A549 (cell line): Measurements from ENCODE around the gene PRKCQ.

Experiments used
- CEBPB ChIP-seq, 2 experiments: fragments of >200 bp in 1 of 2; sonication (Bioruptor Twin) in 1 of 2; formaldehyde crosslinking in 1 of 2; IDR thresholded peaks; 2 replicates each; pipeline ENCODE4 v1.6.1; 2012 to 2016
- CHD2 ChIP-seq: fragments of 150-350 bp; IDR thresholded peaks from 2 replicates; pipeline ENCODE4 v1.6.1; 2014; ENCODE audit warnings: low read length; ENCODE audit not compliant: partially characterized antibody
- CTCF ChIP-seq: fragments of >200 bp; sonication (Bioruptor Twin); formaldehyde crosslinking; IDR thresholded peaks from 3 replicates; pipeline ENCODE4 v1.5.1; 2016
- EP300 ChIP-seq, 2 experiments: fragments of >200 bp; sonication (Bioruptor Twin); formaldehyde crosslinking; IDR thresholded peaks; 2 replicates in 1 of 2; 3 replicates in 1 of 2; pipeline ENCODE4 v1.6.1; 2016 to 2017
- JUNB ChIP-seq: fragments of >200 bp; sonication (Bioruptor Twin); formaldehyde crosslinking; IDR thresholded peaks from 2 replicates; pipeline ENCODE4 v1.6.1; 2016
- MYC ChIP-seq: IDR thresholded peaks from 2 replicates; pipeline ENCODE4 v1.6.1; 2012; ENCODE audit warnings: mild to moderate bottlenecking, inconsistent platforms, low read length, improper control_type of control experiment, borderline replicate concordance
- NR3C1 ChIP-seq: fragments of >200 bp; sonication (Bioruptor Twin); formaldehyde crosslinking; IDR thresholded peaks from 3 replicates; pipeline ENCODE4 v1.6.1; 2017
- POLR2A ChIP-seq: IDR thresholded peaks from 2 replicates; pipeline ENCODE4 v1.6.1; 2012; ENCODE audit warnings: mild to moderate bottlenecking, low read length
- RARB ChIP-seq: fragments of 250-450 bp; sonication (Bioruptor Pico); IDR thresholded peaks from 2 replicates; pipeline ENCODE4 v1.8.0; 2021; ENCODE audit warnings: mild to moderate bottlenecking, moderate library complexity
- RCOR1 ChIP-seq: fragments of 150-350 bp; IDR thresholded peaks from 2 replicates; pipeline ENCODE4 v1.6.1; 2014; ENCODE audit warnings: antibody characterized with exemption, low read length, low read depth
- SMC3 ChIP-seq: fragments of >200 bp; sonication (Bioruptor Twin); formaldehyde crosslinking; IDR thresholded peaks from 3 replicates; pipeline ENCODE4 v1.6.1; 2018; ENCODE audit warnings: inconsistent platforms
- SREBF2 ChIP-seq: fragments of 450-650 bp; IDR thresholded peaks from 2 replicates; pipeline ENCODE4 v1.6.1; 2014; ENCODE audit warnings: mild to moderate bottlenecking, moderate library complexity
- TF ChIP-seq, protein P1 (sequence below): fragments of 200-600 bp; sonication (generic); IDR thresholded peaks from 2 replicates; pipeline ENCODE4 v1.6.1; 2016; ENCODE audit warnings: antibody characterized with exemption, mild to moderate bottlenecking, moderate library complexity

DNA sequence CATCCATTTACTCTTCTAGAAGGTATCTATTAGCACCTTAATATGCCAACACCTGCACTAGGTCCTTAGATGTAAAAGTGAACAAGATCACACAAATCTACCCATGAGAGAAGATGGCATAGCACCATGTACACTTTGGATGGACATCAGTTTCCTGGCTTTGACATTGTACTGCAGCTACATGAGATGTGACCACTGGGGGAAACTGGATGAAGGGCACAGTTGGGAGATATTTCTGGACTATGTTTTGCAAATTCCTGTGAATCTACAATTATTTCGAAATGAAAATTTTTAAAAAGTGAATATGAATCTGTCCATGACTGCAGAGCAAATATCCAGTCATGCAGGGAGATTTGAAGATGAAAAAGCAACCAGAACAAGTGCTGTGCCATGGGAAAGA lies 124.5 kb downstream of the PRKCQ start:
- TF ChIP-seq CTCF (no peak), CEBPB (IDR thresholded peaks at IDR 0.05) (no peak), RCOR1 (no peak), NR3C1 (no peak), JUNB (no peak), POLR2A (no peak), EP300 (IDR thresholded peaks at IDR 0.05) (no peak), CHD2 (no peak), RARB (CRISPR knock-in tag) (no peak), SMC3 (no peak), MYC (no peak), SREBF2 (no peak)
- TF ChIP-seq, protein P1, sequence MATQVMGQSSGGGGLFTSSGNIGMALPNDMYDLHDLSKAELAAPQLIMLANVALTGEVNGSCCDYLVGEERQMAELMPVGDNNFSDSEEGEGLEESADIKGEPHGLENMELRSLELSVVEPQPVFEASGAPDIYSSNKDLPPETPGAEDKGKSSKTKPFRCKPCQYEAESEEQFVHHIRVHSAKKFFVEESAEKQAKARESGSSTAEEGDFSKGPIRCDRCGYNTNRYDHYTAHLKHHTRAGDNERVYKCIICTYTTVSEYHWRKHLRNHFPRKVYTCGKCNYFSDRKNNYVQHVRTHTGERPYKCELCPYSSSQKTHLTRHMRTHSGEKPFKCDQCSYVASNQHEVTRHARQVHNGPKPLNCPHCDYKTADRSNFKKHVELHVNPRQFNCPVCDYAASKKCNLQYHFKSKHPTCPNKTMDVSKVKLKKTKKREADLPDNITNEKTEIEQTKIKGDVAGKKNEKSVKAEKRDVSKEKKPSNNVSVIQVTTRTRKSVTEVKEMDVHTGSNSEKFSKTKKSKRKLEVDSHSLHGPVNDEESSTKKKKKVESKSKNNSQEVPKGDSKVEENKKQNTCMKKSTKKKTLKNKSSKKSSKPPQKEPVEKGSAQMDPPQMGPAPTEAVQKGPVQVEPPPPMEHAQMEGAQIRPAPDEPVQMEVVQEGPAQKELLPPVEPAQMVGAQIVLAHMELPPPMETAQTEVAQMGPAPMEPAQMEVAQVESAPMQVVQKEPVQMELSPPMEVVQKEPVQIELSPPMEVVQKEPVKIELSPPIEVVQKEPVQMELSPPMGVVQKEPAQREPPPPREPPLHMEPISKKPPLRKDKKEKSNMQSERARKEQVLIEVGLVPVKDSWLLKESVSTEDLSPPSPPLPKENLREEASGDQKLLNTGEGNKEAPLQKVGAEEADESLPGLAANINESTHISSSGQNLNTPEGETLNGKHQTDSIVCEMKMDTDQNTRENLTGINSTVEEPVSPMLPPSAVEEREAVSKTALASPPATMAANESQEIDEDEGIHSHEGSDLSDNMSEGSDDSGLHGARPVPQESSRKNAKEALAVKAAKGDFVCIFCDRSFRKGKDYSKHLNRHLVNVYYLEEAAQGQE, result no peak
